Uterus (tissue), 2 donors: Measurements from ENCODE around the gene ALS2.

Source experiments
- POLR2A ChIP-seq, 2 donors: fragments of 450-650 bp; IDR thresholded peaks; one replicate each; pipeline ENCODE4 v1.6.1; 2016; ENCODE audit warnings: antibody characterized with exemption in 2 of 2, mild to moderate bottlenecking in 1 of 2, moderate library complexity in 1 of 2
- TF ChIP-seq, protein P1 (sequence below), 4 experiments: fragments of 200-600 bp in 2 of 4; fragments of 450-650 bp in 2 of 4; sonication (generic) in 2 of 4; IDR thresholded peaks; one replicate each; pipeline ENCODE4 v1.5.1; 2016 to 2019; ENCODE audit warnings: antibody characterized with exemption in 4 of 4, mild to moderate bottlenecking in 2 of 4, moderate library complexity in 1 of 4

GRCh38 chr2:201733544-201733943 lies 47.2 kb downstream of the ALS2 start:
- TF ChIP-seq, protein P1, sequence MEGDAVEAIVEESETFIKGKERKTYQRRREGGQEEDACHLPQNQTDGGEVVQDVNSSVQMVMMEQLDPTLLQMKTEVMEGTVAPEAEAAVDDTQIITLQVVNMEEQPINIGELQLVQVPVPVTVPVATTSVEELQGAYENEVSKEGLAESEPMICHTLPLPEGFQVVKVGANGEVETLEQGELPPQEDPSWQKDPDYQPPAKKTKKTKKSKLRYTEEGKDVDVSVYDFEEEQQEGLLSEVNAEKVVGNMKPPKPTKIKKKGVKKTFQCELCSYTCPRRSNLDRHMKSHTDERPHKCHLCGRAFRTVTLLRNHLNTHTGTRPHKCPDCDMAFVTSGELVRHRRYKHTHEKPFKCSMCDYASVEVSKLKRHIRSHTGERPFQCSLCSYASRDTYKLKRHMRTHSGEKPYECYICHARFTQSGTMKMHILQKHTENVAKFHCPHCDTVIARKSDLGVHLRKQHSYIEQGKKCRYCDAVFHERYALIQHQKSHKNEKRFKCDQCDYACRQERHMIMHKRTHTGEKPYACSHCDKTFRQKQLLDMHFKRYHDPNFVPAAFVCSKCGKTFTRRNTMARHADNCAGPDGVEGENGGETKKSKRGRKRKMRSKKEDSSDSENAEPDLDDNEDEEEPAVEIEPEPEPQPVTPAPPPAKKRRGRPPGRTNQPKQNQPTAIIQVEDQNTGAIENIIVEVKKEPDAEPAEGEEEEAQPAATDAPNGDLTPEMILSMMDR (IDR thresholded peaks at IDR 0.05), result no peak
- no peak for TF ChIP-seq POLR2A (IDR thresholded peaks at IDR 0.05)
